Right lobe of liver (tissue), 6 donors: ENCODE results near the gene VSTM4. TPM values are rescaled to one million over a fixed set of nuclear protein-coding genes. Genes with fewer than 3 reads are reported as not detected.

Source experiments
- ATAC-seq, 4 donors: fragments of 200-7000 bp; cut with Tn5 transposase; one replicate each; pipeline ENCODE4 v1.9.1; 2020; ENCODE audit warnings: mild to moderate bottlenecking in 4 of 4, moderate library complexity in 4 of 4
- DNase-seq, 3 donors: peaks; one replicate each; pipeline ENCODE4 v3.0.0-alpha.2; 2020
- H3K27ac ChIP-seq, 3 donors: fragments of 200-600 bp; one replicate each; pipeline ENCODE4 v1.8.0; 2022
- H3K27me3 ChIP-seq, 2 donors: fragments of 200-600 bp; one replicate each; pipeline ENCODE4 v1.8.0; 2022
- H3K36me3 ChIP-seq, 4 donors: fragments of 200-600 bp; sonication (generic) in 1 of 4; one replicate each; pipeline versions ENCODE4 v1.5.1 to v1.8.0; 2017 to 2022; ENCODE audit warnings: control low read depth in 1 of 4
- H3K4me1 ChIP-seq, 4 donors: fragments of 200-600 bp; sonication (generic) in 1 of 4; one replicate each; pipeline versions ENCODE4 v1.5.1 to v1.8.0; 2017 to 2022; ENCODE audit warnings: control low read depth in 1 of 4
- H3K4me3 ChIP-seq, 3 donors: fragments of 200-600 bp; one replicate each; pipeline ENCODE4 v1.8.0; 2022
- H3K9me3 ChIP-seq, 4 donors: fragments of 200-600 bp; sonication (generic) in 1 of 4; one replicate each; pipeline versions ENCODE4 v1.5.1 to v1.8.0; 2017 to 2022; ENCODE audit warnings: control low read depth in 1 of 4
- POLR2A ChIP-seq: fragments of 450-650 bp; IDR thresholded peaks from one replicate; pipeline ENCODE4 v1.6.1; 2017; ENCODE audit warnings: antibody characterized with exemption, mild to moderate bottlenecking
- WGBS: methylation state at CpG from one replicate; pipeline ENCODE4 v1.1.6; 2018; ENCODE audit warnings: low coverage, low lambda C conversion rate; ENCODE audit not compliant: insufficient coverage; ENCODE audit errors: missing lambda C conversion rate; 5-methylcytosine and 5-hydroxymethylcytosine counted together
- intact Hi-C, 2 donors: fragments of 100-400 bp; cut with DNase I; formaldehyde crosslinking; loops; one replicate each; pipeline versions ENCODE4 v1.11.2 to v1.14.1; 2022
- total RNA-seq, 6 experiments: library from RNA; depleted of rRNA in 2 of 6; stranded (reverse); fragments of >200 nt in 2 of 6; fragmentation: NEBNext Ultra II Directional in 3 of 6; extraction: Animal tissue kit (Norgen Biotek cat#: 25700) in 3 of 6; gene quantifications; one replicate each; pipeline versions ENCODE4 v1.1.0 to v1.2.4, GENCODE V29; 2016 to 2023
- TF ChIP-seq, protein P1 (sequence below), 4 donors: fragments of 200-600 bp in 3 of 4; fragments of 450-650 bp in 1 of 4; IDR thresholded peaks; one replicate each; pipeline versions ENCODE4 v1.5.1 to v1.8.0; 2016 to 2022; ENCODE audit warnings: antibody characterized with exemption in 4 of 4, mild to moderate bottlenecking in 2 of 4
- donor health status: DM: no; HTN: yes; CAD: no.
- donor health status: DM: no; HTN: no; CAD: no.
- donor health status: DM: no; HTN: no; CAD: no.
- donor health status: DM: no; HTN: yes; CAD: no.
- donor health status: DM: no; HTN: yes; CAD: no.

Gene VSTM4
- total RNA-seq, 6 experiments from 2014 or later: 2.1 to 6.6 (median 3.1) TPM

DNA sequence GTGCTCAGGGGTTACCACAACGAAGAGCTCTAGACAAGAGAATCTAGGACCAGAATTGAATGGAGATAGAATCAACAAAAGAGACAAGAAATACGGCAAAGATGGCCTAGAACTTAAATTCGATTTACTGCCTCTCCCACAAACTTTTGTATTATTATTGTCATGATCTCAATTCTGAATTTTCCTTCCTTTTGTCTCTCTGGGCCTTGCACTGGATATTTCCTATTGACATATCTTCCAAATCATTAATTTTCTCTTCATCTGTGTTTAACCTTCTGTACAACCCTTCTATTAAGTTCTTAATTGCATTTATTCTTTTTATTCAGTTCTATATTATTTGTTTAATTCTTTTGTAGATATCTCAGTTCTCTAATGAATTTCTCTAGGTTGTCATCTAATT, 28.4 kb downstream of the VSTM4 start:
- 80% methylated on average over 3 of the region's 3 CpGs for WGBS
- DNase-seq (no peak), ATAC-seq (no peak)
- Histone ChIP-seq H3K27ac (no peak overlapping the region), H3K9me3 (no peaks in the 10 kb centered on the region), H3K4me3 (no peak overlapping the region), H3K4me1 (peaks cover 0 to 25% (median 9%) of the 10 kb centered on the region in 4 donors), H3K27me3 (no peaks in the 10 kb centered on the region), H3K36me3 (no peaks in the 10 kb centered on the region)
- TF ChIP-seq, protein P1, sequence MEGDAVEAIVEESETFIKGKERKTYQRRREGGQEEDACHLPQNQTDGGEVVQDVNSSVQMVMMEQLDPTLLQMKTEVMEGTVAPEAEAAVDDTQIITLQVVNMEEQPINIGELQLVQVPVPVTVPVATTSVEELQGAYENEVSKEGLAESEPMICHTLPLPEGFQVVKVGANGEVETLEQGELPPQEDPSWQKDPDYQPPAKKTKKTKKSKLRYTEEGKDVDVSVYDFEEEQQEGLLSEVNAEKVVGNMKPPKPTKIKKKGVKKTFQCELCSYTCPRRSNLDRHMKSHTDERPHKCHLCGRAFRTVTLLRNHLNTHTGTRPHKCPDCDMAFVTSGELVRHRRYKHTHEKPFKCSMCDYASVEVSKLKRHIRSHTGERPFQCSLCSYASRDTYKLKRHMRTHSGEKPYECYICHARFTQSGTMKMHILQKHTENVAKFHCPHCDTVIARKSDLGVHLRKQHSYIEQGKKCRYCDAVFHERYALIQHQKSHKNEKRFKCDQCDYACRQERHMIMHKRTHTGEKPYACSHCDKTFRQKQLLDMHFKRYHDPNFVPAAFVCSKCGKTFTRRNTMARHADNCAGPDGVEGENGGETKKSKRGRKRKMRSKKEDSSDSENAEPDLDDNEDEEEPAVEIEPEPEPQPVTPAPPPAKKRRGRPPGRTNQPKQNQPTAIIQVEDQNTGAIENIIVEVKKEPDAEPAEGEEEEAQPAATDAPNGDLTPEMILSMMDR (IDR thresholded peaks at IDR 0.05): no peak
- TF ChIP-seq POLR2A: no peak
- intact Hi-C loops: no loop called here

DNA sequence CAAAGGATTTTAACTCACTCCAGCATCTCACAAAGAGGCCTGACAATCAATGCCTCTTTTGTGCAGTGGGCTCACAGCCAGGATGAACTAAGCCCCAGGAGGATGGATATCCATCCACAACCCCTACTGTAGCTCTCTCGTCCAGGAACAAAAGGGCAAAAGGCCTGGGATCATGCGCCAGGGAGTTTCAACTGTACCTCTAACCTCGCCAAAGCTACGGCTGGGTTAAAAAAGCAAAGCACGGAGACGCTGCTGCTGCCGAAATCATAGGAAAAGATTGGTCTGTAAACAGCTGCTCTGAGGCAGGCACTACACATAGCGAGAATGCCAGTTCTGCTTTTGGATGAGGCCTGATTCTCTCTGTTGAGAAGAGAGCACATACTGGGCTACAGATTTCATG, 32.1 kb downstream of the VSTM4 start:
- TF ChIP-seq, protein P1 (IDR thresholded peaks at IDR 0.05): no peak
- no peak for TF ChIP-seq POLR2A
- Histone ChIP-seq H3K4me1 (peaks cover 0 to 61% (median 22%) of the 10 kb centered on the region in 4 donors), H3K27me3 (no peaks in the 10 kb centered on the region), H3K9me3 (no peaks in the 10 kb centered on the region), H3K36me3 (no peaks in the 10 kb centered on the region), H3K27ac (peak overlapping the region in 2 of 3 donors; percentile 24 to 26), H3K4me3 (no peak overlapping the region)
- peak in 2 of 3 donors; percentile 69 to 77 for DNase-seq
- peak; percentile 28 to 49 (median 41) for ATAC-seq
- intact Hi-C loops: no loop called here
- 7% methylated on average over 4 of the region's 8 CpGs for WGBS

DNA sequence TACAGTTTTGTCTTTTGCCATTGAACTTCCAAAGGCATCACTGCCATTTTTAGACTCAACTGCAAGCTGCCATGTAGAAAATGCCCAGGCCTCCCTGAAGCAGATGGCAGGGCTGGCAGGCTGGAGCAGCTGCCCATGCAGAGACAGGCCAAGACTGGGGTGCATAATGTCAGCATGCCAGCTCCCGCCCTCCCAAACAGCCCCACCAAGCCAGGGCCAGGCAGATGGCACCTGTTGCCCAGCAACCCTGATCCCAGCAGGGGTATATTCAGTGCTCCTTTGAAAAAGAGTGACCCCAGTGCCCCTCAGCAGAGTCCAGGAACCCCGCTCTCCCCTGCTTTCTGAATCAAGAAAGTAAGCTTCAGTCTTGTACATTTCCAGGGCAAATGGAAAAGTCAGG, 32.6 kb downstream of the VSTM4 start:
- no peak overlapping the region for H3K4me3 ChIP-seq
- intact Hi-C loops: no loop called here
- no peaks in the 10 kb centered on the region for H3K9me3 ChIP-seq
- TF ChIP-seq POLR2A: no peak
- TF ChIP-seq, protein P1 (IDR thresholded peaks at IDR 0.05): no peak
- H3K4me1 ChIP-seq: peaks cover 0 to 66% (median 22%) of the 10 kb centered on the region in 4 donors
- no peaks in the 10 kb centered on the region for H3K27me3 ChIP-seq
- 83% methylated on average over 1 of the region's 2 CpGs for WGBS
- peak overlapping the region in 1 of 3 donors; percentile 26 for H3K27ac ChIP-seq
- no peaks in the 10 kb centered on the region for H3K36me3 ChIP-seq
- DNase-seq (no peak), ATAC-seq (no peak)

DNA sequence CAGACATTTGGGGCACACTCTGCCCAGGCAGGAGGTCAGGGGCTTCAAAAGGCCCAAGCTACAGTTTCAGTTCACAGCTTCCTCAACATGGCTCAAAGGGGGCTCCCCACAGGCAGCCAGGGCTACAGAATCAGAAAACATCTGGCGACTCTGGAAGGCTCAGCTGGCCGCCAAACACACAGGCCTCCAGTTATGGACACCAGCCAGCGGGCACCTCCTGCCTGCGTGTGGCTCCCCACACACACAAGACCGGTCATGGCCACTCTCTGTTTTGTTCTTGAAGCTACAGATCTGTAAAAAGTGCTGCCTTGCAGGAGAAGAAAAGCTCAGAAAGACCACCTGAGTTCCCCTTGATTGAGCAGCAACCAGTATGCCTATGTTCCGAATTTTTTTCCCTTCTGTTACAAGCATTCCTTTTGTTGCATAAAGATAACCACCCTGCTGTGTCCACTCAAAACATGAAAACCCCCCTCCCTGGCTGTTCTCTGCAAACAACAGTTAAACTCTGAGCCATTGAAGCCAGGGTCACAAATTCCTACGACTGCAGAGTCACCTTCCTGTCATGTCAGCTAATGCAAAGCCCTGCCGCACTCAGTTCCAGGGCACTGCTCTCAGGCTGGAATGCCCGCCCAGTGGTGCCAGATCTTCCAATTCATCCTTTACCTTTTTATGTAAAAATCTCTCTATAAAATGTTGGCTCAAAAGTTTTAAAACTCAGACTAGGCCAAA, 33.6 kb downstream of the VSTM4 start:
- TF ChIP-seq, protein P1 (IDR thresholded peaks at IDR 0.05): no peak
- no peak for TF ChIP-seq POLR2A
- peaks cover 0 to 75% (median 22%) of the 10 kb centered on the region in 4 donors for H3K4me1 ChIP-seq
- no peak overlapping the region for H3K4me3 ChIP-seq
- H3K9me3 ChIP-seq: no peaks in the 10 kb centered on the region
- DNase-seq (peak; percentile 50 to 80 (median 75)), ATAC-seq (peak; percentile 45 to 63 (median 50))
- no peaks in the 10 kb centered on the region for H3K36me3 ChIP-seq
- no peaks in the 10 kb centered on the region for H3K27me3 ChIP-seq
- intact Hi-C loops: no loop called here
- 52% methylated on average over 4 of the region's 9 CpGs for WGBS
- H3K27ac ChIP-seq: peak overlapping the region in 2 of 3 donors; percentile 17 to 67
